Thyroid gland (tissue), 4 donors: ENCODE results near the gene ALG8. TPM values are rescaled to one million over a fixed set of nuclear protein-coding genes. Genes with fewer than 3 reads are reported as not detected.
A peak's percentile ranks its signal among the peaks of the same experiment; 100 is the strongest.
"Not testable (repeated sequence)": the region's sequence is repeated elsewhere in the genome, so short reads cannot be mapped to it uniquely, and the experiment has no call there.

Experiments used
- DNase-seq, 2 donors: peaks; one replicate each; pipeline ENCODE4 v3.0.0-alpha.2; 2019
- H3K27ac ChIP-seq, 3 donors: fragments of 200-600 bp; sonication (generic); 1 replicate in 2 of 3; 2 replicates in 1 of 3; pipeline ENCODE4 v1.5.1; 2016 to 2019; ENCODE audit warnings: mild to moderate bottlenecking in 1 of 3, moderate library complexity in 1 of 3
- H3K27me3 ChIP-seq: fragments of 200-600 bp; sonication (generic); one replicate; pipeline ENCODE4 v1.5.1; 2019
- H3K36me3 ChIP-seq, 2 donors: fragments of 200-600 bp; sonication (generic); one replicate each; pipeline ENCODE4 v1.5.1; 2016 to 2019
- H3K4me1 ChIP-seq, 2 donors: fragments of 200-600 bp; sonication (generic); one replicate each; pipeline ENCODE4 v1.5.1; 2017 to 2019
- H3K4me3 ChIP-seq, 3 donors: fragments of 200-600 bp; sonication (generic); replicated peaks in 1 of 3; 1 replicate in 2 of 3; 2 replicates in 1 of 3; pipeline ENCODE4 v1.5.1; 2016; ENCODE audit warnings: mild to moderate bottlenecking in 1 of 3
- H3K9me3 ChIP-seq: fragments of 200-600 bp; sonication (generic); one replicate; pipeline ENCODE4 v1.5.1; 2017
- POLR2A ChIP-seq, 2 donors: fragments of 450-650 bp; IDR thresholded peaks; one replicate each; pipeline ENCODE4 v1.6.1; 2017; ENCODE audit warnings: antibody characterized with exemption in 2 of 2, mild to moderate bottlenecking in 2 of 2, moderate library complexity in 1 of 2
- WGBS, 2 donors: methylation state at CpG; one replicate each; pipeline ENCODE4 v1.1.5; 2017; 5-methylcytosine and 5-hydroxymethylcytosine counted together
- intact Hi-C: fragments of 100-400 bp; cut with DNase I; formaldehyde crosslinking; loops from one replicate; pipeline ENCODE4 v1.15.1; 2023
- total RNA-seq, 4 donors: library from RNA; depleted of rRNA; stranded (reverse); fragments of >200 nt; gene quantifications; one replicate each; pipeline ENCODE4 v1.2.3, GENCODE V29; 2016
- TF ChIP-seq, protein P1 (sequence below), 6 experiments: fragments of 200-600 bp in 3 of 6; fragments of 450-650 bp in 3 of 6; sonication (generic) in 3 of 6; IDR thresholded peaks; one replicate each; pipeline ENCODE4 v1.5.1; 2016 to 2019; ENCODE audit warnings: antibody characterized with exemption in 6 of 6, mild to moderate bottlenecking in 2 of 6, inconsistent platforms in 1 of 6, moderate library complexity in 1 of 6

The ALG8 gene
- total RNA-seq, 4 donors from 2014 or later, result 49.6 to 86.7 (median 52.5) TPM

DNA sequence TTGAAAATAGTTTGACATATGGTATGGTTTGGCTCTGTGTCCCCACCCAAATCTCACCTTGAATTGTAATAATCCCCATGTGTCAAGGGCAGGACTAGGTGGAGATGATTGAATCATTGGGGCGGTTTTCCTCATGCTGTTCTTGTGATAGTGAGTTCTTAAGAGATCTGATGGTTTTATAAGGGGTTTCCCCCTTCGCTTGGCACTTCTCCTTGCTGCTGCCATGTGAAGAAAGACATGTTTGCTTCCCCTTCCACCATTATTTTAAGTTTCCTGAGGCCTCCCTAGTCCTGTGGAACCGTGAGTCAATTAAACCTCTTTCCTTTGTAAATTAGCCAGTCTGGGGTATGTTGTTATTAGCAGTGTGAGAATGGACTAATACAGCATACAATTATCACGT lies 41.3 kb upstream of the ALG8 start:
- Histone ChIP-seq H3K4me3 (no peak overlapping the region), H3K27ac (no peak overlapping the region), H3K36me3 (no peaks in the 10 kb centered on the region), H3K4me1 (peaks cover 12 to 22% of the 10 kb centered on the region in 2 donors), H3K27me3 (no peaks in the 10 kb centered on the region), H3K9me3 (no peaks in the 10 kb centered on the region)
- WGBS, 2 donors, result 77 to 81% methylated on average over 4 of the region's 4 CpGs
- intact Hi-C loops, result no loop called here
- no peak for TF ChIP-seq POLR2A (IDR thresholded peaks at IDR 0.05)
- TF ChIP-seq, protein P1, sequence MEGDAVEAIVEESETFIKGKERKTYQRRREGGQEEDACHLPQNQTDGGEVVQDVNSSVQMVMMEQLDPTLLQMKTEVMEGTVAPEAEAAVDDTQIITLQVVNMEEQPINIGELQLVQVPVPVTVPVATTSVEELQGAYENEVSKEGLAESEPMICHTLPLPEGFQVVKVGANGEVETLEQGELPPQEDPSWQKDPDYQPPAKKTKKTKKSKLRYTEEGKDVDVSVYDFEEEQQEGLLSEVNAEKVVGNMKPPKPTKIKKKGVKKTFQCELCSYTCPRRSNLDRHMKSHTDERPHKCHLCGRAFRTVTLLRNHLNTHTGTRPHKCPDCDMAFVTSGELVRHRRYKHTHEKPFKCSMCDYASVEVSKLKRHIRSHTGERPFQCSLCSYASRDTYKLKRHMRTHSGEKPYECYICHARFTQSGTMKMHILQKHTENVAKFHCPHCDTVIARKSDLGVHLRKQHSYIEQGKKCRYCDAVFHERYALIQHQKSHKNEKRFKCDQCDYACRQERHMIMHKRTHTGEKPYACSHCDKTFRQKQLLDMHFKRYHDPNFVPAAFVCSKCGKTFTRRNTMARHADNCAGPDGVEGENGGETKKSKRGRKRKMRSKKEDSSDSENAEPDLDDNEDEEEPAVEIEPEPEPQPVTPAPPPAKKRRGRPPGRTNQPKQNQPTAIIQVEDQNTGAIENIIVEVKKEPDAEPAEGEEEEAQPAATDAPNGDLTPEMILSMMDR (IDR thresholded peaks at IDR 0.05), result no peak
- DNase-seq, result peak in 1 of 2 donors; percentile 31

DNA sequence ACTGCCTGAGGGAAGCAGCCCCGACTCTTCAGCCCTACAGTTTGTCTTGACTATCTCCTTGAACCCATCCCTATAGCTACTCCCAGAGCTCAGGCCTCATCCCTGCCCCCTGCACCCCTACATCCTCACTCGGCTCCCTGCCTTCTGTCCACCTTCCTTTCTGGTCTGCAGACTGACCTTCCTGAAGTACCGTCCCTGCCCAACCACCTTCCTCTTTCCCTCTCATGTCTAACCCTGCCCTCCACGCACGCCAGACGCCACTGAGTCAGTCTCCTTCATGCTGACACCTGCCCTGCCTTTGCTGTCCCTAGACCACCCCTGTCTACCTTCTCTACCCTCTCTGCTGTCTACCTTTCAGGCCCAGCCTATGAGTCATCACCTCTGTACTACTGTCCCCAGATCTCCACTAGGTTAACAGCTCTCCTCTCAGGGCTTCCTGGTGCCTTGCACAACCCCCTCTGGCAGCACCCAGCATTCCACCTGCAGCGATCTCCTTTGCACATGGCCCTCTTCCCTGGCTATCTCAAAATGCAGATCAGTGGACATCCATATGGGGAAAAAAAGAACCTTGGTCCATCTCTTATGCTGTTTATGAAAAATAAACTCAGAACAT lies 40.1 kb upstream of the ALG8 start:
- H3K9me3 ChIP-seq, result no peaks in the 10 kb centered on the region
- H3K36me3 ChIP-seq, result no peaks in the 10 kb centered on the region
- WGBS, 2 donors, result 93 to 96% methylated on average over 7 of the region's 7 CpGs
- no peaks in the 10 kb centered on the region for H3K27me3 ChIP-seq
- intact Hi-C loops, result no loop called here
- TF ChIP-seq, protein P1 (IDR thresholded peaks at IDR 0.05), result no peak
- TF ChIP-seq POLR2A (IDR thresholded peaks at IDR 0.05), result no peak
- H3K4me1 ChIP-seq, result peaks cover 3 to 10% of the 10 kb centered on the region in 2 donors
- H3K27ac ChIP-seq, result no peak overlapping the region
- DNase-seq, result no peak
- H3K4me3 ChIP-seq, result no peak overlapping the region

DNA sequence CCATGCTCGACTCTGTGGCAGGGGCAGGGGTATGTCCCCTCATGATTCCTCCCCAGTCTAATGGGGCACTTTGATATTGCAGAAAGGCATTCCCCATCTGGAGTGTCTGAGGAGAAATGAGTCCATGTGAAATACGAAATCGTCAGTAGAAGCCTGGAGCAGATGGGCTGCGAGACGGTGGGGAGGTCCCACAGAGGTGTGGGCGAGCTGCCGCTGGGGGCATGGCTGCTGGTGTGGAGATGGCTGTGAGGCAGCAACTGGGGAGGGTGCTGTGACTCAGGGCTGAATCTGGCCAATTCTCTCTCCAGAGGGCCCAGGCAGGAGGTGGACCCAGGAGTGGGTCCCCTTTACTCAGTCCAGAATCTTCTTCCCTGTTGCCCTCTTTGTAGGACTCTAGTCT lies 37.8 kb upstream of the ALG8 start:
- no peaks in the 10 kb centered on the region for H3K27me3 ChIP-seq
- intact Hi-C loops, result no loop called here
- no peaks in the 10 kb centered on the region for H3K4me1 ChIP-seq
- H3K27ac ChIP-seq, result no peak overlapping the region
- H3K9me3 ChIP-seq, result no peaks in the 10 kb centered on the region
- no peak for DNase-seq
- no peak overlapping the region for H3K4me3 ChIP-seq
- TF ChIP-seq, protein P1 (IDR thresholded peaks at IDR 0.05), result no peak
- TF ChIP-seq POLR2A (IDR thresholded peaks at IDR 0.05), result no peak
- peaks cover 0 to 13% of the 10 kb centered on the region in 2 donors for H3K36me3 ChIP-seq
- WGBS, 2 donors, result 91 to 99% methylated on average over 7 of the region's 7 CpGs

DNA sequence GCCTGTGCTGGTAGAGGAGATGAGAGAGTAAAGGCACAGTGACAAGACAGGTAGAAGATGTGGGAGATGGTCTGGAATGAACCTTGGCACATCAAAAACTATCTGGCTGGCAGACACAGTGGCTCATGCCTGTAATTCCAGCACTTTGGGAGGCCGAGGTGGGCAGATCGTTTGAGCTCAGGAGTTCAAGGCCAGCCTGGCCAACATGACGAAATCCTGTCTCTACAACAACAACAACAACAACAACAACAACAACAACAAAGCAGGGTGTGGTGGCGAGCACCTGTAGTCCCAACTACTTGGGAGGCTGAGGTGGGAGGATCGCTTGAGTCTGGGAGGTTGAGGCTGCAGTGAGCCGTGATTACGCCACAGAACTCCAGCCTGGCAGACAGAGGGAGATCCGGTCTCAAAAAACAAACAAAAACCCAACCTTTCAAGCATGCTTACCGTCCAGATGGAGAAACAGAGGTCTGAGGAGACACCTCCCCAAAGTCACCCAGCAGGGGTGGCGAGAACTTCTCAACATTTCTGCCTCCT lies 37.2 kb upstream of the ALG8 start:
- Histone ChIP-seq H3K27me3 (no peaks in the 10 kb centered on the region), H3K9me3 (no peaks in the 10 kb centered on the region), H3K4me3 (no peak overlapping the region), H3K36me3 (peaks cover 0 to 13% of the 10 kb centered on the region in 2 donors), H3K4me1 (no peaks in the 10 kb centered on the region), H3K27ac (no peak overlapping the region)
- 93 to 95% methylated on average over 10 of the region's 10 CpGs for WGBS, 2 donors
- intact Hi-C loops, result no loop called here
- TF ChIP-seq, protein P1 (IDR thresholded peaks at IDR 0.05), result no peak
- TF ChIP-seq POLR2A (IDR thresholded peaks at IDR 0.05), result no peak
- no peak for DNase-seq

DNA sequence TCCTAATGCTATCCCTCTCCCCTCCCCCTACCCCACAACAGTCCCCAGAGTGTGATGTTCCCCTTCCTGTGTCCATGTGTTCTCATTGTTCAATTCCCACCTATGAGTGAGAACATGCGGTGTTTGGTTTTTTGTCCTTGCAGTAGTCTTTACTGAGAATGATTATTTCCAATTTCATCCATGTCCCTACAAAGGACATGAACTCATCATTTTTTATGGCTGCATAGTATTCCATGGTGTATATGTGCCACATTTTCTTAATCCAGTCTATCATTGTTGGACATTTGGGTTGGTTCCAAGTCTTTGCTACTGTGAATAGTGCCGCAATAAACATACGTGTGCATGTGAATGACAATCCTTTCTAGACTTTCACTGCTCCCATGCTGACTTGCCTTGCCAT lies 36.4 kb upstream of the ALG8 start:
- H3K9me3 ChIP-seq, H3K27me3 ChIP-seq, H3K4me3 ChIP-seq, intact Hi-C loops, DNase-seq, H3K27ac ChIP-seq, H3K4me1 ChIP-seq: not testable (repeated sequence)
- 98 to 100% methylated on average over 3 of the region's 3 CpGs for WGBS, 2 donors
- peaks cover 0 to 13% of the 10 kb centered on the region in 2 donors for H3K36me3 ChIP-seq
